Hepatocyte (in vitro differentiated cells): ENCODE results near the gene ARSI. TPM values are rescaled to one million over a fixed set of nuclear protein-coding genes. Genes with fewer than 3 reads are reported as not detected.

ENCODE experiments used
- DNase-seq: peaks from one replicate; pipeline ENCODE4 v3.0.0-alpha.2; 2016; ENCODE audit warnings: low spot score
- H2AFZ ChIP-seq: fragments of 200-600 bp; sonication (generic); 2 replicates; pipeline ENCODE4 v1.6.0; 2016; ENCODE audit warnings: antibody characterized with exemption, mild to moderate bottlenecking
- H3K27ac ChIP-seq: fragments of 200-600 bp; sonication (generic); 2 replicates; pipeline ENCODE4 v1.5.1; 2016; ENCODE audit warnings: mild to moderate bottlenecking
- H3K27me3 ChIP-seq: fragments of 200-600 bp; sonication (generic); 2 replicates; pipeline ENCODE4 v1.6.1; 2016
- H3K36me3 ChIP-seq: fragments of 200-600 bp; sonication (generic); replicated peaks from 2 replicates; pipeline ENCODE4 v1.5.1; 2016; ENCODE audit warnings: low read depth; ENCODE audit not compliant: insufficient read depth
- H3K4me1 ChIP-seq: fragments of 200-600 bp; sonication (generic); 2 replicates; pipeline ENCODE4 v1.5.1; 2016; ENCODE audit warnings: mild to moderate bottlenecking, moderate library complexity; ENCODE audit not compliant: insufficient read depth
- H3K4me2 ChIP-seq: fragments of 200-600 bp; sonication (generic); 2 replicates; pipeline ENCODE4 v1.6.0; 2016
- H3K4me3 ChIP-seq: fragments of 200-600 bp; sonication (generic); 2 replicates; pipeline ENCODE4 v1.5.1; 2016; ENCODE audit warnings: mild to moderate bottlenecking
- H3K79me2 ChIP-seq: fragments of 200-600 bp; sonication (generic); 2 replicates; pipeline ENCODE4 v1.6.0; 2017; ENCODE audit warnings: mild to moderate bottlenecking
- H3K9me2 ChIP-seq: fragments of 200-600 bp; sonication (generic); replicated peaks from 2 replicates; pipeline ENCODE4 v1.6.0; 2017; ENCODE audit warnings: mild to moderate bottlenecking; ENCODE audit not compliant: insufficient read depth
- H3K9me3 ChIP-seq: fragments of 200-600 bp; sonication (generic); 2 replicates; pipeline ENCODE4 v1.5.1; 2016; ENCODE audit warnings: low read depth, mild to moderate bottlenecking
- H4K20me1 ChIP-seq: fragments of 200-600 bp; sonication (generic); 2 replicates; pipeline ENCODE4 v1.6.0; 2016; ENCODE audit warnings: mild to moderate bottlenecking; ENCODE audit not compliant: insufficient read depth, poor library complexity, severe bottlenecking
- CTCF ChIP-seq: fragments of 200-600 bp; sonication (generic); IDR thresholded peaks from 2 replicates; pipeline ENCODE4 v1.5.1; 2016; ENCODE audit warnings: antibody characterized with exemption, mild to moderate bottlenecking; ENCODE audit not compliant: poor library complexity
- EZH2 ChIP-seq: fragments of 200-600 bp; sonication (generic); IDR thresholded peaks from 2 replicates; pipeline ENCODE4 v1.6.1; 2016; ENCODE audit warnings: antibody characterized with exemption, mild to moderate bottlenecking, borderline replicate concordance
- EZH2phosphoT487 ChIP-seq: fragments of 200-600 bp; sonication (generic); IDR thresholded peaks from one replicate; pipeline ENCODE4 v1.6.1; 2018; ENCODE audit warnings: antibody characterized with exemption, mild to moderate bottlenecking, low read depth, moderate library complexity; ENCODE audit not compliant: unreplicated experiment, severe bottlenecking
- WGBS: methylation state at CpG from one replicate; pipeline ENCODE4 v1.1.6; 2016; ENCODE audit warnings: low lambda C conversion rate; ENCODE audit errors: missing lambda C conversion rate; 5-methylcytosine and 5-hydroxymethylcytosine counted together
- polyA plus RNA-seq: library from polyadenylated mRNA; unstranded; fragments of >200 nt; fragmentation: Nextera tagmentation; extraction: Ambion mirVana; gene quantifications from 2 replicates; pipeline ENCODE4 v1.2.1, GENCODE V29; 2016
- total RNA-seq: library from RNA; depleted of rRNA; stranded (reverse); fragments of >200 nt; gene quantifications from 2 replicates; pipeline ENCODE4 v1.2.3, GENCODE V29; 2014

ARSI gene
- total and polyA plus RNA-seq, 2 experiments from 2014 or later, result 27.1 to 27.9 TPM

- Histone ChIP-seq H2AFZ (no peak overlapping the region), H3K4me3 (no peak overlapping the region), H3K4me1 (peaks cover 3% of the 10 kb centered on the region), H4K20me1 (no peaks in the 10 kb centered on the region), H3K27ac (no peak overlapping the region), H3K9me2 (no peaks in the 10 kb centered on the region), H3K4me2 (no peak overlapping the region), H3K27me3 (no peaks in the 10 kb centered on the region), H3K36me3 (no peaks in the 10 kb centered on the region), H3K9me3 (no peaks in the 10 kb centered on the region), H3K79me2 (no peaks in the 10 kb centered on the region)
- DNase-seq, result no peak
- TF ChIP-seq EZH2 (no peak), CTCF (no peak), EZH2phosphoT487 (no peak)
- 58% methylated on average over 7 of the region's 7 CpGs for WGBS
Measured at GRCh38 chr5:150309101-150309885, 6.6 kb upstream of the ARSI start.

GRCh38 chr5:150307617-150308426 is 5.1 kb upstream of the ARSI start:
- Histone ChIP-seq H3K4me3 (no peak overlapping the region), H4K20me1 (no peaks in the 10 kb centered on the region), H2AFZ (no peak overlapping the region), H3K4me2 (no peak overlapping the region), H3K27ac (no peak overlapping the region), H3K79me2 (no peaks in the 10 kb centered on the region), H3K9me3 (no peaks in the 10 kb centered on the region), H3K36me3 (no peaks in the 10 kb centered on the region), H3K27me3 (no peaks in the 10 kb centered on the region), H3K4me1 (peaks cover 8% of the 10 kb centered on the region), H3K9me2 (no peaks in the 10 kb centered on the region)
- WGBS, result 72% methylated on average over 11 of the region's 11 CpGs
- no peak for DNase-seq
- TF ChIP-seq CTCF (no peak), EZH2phosphoT487 (no peak)

- Histone ChIP-seq H3K4me1 (peaks cover 17% of the 10 kb centered on the region), H3K27me3 (no peaks in the 10 kb centered on the region), H3K79me2 (no peaks in the 10 kb centered on the region), H4K20me1 (no peaks in the 10 kb centered on the region), H3K4me2 (no peak overlapping the region), H3K9me3 (no peaks in the 10 kb centered on the region), H3K4me3 (no peak overlapping the region), H3K27ac (no peak overlapping the region), H3K36me3 (no peaks in the 10 kb centered on the region), H2AFZ (no peak overlapping the region), H3K9me2 (no peaks in the 10 kb centered on the region)
- WGBS, result 93% methylated on average over 4 of the region's 4 CpGs
- DNase-seq, result no peak
- TF ChIP-seq CTCF (no peak), EZH2phosphoT487 (no peak)
Measured at GRCh38 chr5:150306775-150307174, 4.1 kb upstream of the ARSI start.
